ENCODE results near the gene PRMT1.

The PRMT1 gene

DNA sequence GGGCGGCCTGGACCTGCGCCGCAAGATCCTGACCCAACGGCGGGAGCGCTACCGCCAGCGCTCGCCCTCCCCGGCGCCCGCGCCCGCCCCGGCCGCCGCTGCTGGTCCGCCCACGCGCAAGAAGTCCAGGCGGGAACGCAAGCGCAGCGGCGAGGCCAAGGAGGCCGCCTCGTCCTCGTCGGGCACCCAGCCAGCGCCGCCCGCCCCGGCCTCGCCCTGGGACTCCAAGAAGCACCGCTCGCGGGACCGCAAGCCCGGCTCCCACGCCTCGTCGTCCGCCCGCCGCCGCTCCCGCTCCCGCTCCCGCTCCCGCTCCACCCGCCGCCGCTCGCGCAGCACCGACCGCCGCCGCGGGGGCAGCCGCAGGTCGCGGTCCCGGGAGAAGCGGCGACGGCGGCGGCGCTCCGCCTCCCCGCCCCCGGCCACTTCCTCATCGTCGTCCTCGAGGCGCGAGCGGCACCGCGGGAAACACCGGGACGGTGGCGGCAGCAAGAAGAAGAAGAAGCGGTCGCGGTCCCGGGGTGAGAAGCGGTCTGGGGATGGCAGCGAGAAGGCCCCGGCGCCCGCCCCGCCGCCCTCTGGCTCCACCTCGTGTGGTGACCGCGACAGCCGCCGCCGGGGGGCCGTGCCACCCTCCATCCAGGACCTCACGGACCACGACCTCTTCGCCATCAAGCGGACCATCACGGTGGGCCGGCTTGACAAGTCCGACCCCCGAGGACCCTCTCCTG lies 25.1 kb upstream of the PRMT1 start:
- DNase-seq (ENCODE audit: low spot score) = no peak

DNA sequence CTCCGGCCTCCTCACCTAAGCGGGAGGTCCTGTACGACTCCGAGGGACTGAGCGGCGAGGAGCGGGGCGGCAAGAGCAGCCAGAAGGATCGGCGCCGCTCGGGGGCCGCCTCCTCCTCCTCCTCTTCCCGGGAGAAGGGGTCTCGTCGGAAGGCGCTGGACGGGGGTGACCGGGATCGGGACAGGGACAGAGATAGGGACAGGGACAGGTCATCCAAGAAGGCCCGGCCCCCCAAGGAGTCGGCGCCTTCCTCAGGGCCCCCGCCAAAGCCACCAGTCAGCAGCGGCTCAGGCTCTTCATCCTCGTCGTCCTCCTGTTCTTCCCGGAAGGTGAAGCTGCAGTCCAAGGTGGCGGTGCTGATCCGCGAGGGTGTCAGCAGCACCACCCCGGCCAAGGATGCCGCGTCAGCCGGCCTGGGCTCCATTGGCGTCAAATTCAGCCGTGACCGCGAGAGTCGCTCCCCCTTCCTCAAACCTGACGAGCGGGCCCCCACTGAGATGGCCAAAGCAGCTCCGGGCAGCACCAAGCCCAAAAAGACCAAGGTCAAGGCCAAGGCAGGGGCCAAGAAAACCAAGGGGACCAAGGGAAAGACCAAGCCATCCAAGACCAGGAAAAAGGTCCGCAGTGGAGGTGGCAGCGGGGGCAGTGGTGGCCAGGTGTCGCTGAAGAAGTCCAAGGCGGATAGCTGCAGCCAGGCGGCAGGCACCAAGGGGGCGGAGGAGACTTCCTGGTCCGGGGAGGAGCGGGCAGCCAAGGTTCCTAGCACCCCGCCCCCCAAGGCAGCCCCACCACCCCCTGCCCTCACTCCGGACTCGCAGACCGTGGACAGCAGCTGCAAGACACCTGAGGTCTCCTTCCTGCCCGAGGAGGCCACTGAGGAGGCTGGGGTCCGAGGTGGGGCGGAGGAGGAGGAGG lies 24.3 kb upstream of the PRMT1 start:
- DNase-seq (ENCODE audit: low spot score) = no peak

DNA sequence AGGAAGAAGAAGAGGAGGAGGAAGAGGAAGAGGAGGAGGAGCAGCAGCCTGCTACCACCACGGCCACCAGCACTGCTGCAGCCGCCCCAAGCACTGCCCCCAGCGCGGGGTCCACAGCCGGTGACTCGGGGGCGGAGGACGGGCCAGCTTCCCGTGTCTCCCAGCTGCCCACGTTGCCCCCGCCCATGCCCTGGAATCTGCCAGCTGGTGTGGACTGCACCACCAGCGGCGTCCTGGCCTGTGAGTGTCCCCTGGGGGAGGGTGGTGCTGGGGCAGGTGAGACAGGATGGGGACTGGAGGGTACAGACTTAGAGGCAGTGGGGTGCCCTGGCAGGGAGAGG lies 23.6 kb upstream of the PRMT1 start:
- no peak for DNase-seq (ENCODE audit: low spot score)

DNA sequence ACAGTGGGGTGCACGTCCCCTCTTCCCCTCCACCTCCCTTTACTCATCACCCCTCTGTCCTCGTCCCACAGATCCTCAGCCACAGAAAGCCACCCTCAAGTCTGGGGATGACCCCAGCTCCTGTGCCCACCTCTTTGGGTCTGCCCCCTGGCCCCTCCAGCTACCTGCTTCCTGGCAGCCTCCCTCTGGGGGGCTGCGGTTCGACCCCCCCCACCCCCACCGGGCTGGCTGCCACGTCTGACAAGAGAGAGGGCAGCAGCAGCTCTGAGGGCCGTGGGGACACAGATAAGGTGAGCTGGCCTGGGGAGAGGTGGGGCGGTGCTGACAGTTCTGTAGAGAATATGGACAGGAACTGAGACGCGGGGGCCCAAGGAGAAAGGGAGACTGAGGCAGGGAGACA lies 22.5 kb upstream of the PRMT1 start:
- DNase-seq (ENCODE audit: low spot score) = no peak

DNA sequence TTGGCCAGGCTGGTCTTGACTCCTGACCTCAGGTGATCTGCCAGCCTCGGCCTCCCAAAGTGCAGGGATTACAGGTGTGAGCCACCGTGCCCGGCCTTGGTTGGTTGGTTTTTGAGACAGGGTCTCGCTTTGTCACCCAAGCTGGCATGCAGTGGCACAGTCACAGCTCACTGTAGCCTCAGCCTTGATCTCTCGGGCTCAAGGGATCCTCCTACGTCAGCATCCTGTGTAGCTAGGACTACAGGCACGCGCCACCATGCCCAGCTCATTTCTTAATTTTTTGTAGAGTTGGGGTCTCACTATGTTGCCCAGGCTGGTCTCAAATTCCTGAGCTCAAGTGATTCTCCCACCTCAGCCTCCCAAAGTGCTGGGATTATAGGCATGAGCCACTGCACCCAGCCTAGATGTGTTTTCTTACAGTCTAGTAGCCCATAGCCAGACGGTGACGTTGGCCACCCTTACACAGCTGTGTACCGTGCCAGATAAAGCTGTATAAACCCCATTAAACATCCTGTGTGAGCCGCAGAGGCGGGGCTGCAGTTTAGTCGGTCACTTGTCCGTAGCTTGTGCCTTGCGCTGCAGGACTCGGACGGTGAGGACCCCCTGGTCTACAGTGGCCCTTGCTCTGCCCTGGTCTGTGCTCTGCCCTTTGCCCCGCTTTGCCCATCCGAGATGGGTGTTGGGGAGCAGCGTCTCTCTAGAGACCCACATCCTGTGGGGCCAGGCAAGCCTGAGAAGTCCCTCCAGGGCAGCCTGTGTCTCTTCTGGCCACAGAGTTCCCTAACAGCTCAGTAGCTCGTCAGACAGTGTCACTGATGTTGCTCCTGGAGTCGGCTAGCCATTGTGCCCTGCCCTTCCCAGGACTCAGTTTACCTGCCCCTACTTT lies 21.3 kb upstream of the PRMT1 start:
- no peak for DNase-seq (ENCODE audit: low spot score)

DNA sequence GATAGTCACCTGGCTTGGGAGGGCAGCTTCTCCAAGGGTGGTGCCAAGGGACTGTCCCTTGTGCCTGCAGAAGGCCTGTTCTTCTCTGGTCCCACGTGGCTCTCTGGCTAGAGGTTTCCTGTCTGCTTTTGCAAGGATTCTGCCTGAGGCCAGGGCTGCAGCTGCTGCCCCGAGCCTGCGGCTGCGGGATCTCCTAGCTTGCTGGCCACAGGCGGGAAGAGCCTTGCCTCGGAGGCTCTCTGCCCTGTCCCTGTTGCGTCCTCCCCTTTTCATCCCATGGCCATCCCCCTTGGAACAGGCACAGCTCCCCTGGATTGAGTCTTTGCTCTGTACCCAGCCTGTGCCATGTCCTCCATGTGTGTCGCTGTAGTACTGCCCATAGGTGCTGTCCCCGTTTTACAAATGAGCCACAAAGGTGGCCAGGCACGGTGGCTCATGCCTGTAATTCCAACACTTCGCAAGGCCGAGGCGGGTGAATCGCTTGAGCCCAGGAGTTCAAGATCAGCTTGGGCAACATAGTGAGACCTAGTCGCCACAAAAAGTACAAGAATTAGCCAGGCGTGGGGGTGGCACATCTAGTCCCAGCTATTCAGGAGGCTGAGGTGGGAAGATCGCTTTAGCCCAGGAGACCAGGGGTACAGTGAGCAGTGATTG lies 20.5 kb upstream of the PRMT1 start:
- no peak for DNase-seq (ENCODE audit: low spot score)

DNA sequence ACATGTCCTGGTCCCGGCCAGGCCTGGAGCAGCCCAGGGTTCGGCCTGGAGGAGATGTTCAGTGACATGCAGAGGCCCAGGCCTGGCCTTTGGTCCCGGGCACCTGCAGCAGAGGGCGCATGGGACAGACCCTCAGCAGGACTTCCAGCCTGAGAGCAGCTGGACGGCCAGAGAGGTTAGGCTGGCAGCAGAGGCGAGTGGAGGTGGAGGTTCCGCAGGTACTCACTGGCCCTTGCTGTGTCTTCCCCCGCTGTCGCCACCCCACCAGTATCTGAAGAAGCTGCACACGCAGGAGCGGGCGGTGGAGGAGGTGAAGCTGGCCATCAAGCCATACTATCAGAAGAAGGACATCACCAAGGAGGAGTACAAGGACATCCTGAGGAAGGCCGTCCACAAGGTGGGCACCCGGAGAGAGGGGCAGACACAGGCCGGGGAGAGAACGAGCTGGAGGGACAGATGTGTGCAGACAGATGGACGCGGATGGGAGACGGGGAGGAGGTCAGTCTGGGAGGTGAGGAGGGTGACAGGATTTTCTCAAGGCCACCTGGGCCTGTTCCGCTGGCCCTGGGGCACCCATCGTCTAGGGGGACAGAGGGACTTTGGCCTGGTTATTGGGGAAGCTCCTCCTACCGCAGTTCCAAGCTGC lies 19.5 kb upstream of the PRMT1 start:
- DNase-seq (ENCODE audit: low spot score) = no peak

DNA sequence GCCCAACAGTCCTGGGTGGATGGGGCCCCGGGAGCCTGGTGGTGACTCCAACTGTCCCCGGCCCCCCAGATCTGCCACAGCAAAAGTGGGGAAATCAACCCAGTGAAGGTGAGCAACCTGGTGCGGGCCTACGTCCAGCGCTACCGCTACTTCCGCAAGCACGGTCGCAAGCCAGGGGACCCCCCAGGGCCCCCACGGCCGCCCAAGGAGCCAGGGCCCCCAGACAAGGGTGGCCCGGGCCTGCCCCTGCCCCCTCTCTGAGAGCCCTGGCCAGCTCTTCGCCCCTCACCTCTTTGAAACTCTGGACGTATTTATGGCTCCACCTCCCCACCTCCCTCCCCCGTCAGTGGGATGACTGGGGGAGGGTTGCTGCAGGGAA lies 18.9 kb upstream of the PRMT1 start:
- no peak for DNase-seq (ENCODE audit: low spot score)

DNA sequence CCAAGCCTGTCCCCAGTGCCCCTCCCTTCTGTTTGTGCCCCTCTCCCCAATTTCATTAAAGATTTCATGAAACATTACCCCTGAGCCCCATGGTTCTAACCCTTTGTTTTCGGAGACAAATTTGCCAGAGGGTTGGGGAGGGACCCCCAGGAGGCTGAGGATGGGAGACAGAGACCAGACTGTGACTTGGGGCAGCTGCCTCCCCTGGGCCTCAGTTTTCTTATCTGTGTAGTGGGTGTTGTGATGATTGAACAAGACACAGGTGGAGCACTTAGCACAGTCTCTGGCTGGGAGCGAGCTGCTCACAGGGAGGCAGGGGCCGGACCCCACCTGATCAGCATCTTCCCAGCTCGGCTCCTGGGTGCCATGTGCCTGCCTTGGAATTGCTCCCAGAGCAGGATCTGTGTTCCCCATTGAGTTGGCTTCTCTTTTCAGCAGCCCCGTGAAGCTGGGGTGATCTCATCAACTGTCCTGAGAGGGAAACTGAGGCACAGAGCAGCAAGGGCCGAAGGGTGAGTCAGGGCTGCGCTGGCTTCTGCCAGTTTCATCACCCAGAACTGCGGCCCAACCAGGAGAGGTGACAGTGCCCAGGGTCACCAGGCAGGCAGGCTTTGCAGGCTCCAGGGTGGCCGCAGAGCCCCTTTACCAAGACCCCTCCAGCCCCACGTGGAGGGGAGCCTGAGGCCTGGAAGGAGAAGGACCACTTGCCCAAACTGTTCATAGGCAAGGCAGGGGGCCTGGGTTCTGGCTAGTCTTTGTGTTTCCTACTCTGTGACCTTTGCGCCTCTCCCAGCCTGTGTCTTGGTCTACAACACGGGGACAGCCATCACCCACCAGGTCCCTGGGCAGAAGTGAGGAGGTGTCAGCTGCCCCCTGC lies 18.3 kb upstream of the PRMT1 start:
- DNase-seq (ENCODE audit: low spot score) = no peak

DNA sequence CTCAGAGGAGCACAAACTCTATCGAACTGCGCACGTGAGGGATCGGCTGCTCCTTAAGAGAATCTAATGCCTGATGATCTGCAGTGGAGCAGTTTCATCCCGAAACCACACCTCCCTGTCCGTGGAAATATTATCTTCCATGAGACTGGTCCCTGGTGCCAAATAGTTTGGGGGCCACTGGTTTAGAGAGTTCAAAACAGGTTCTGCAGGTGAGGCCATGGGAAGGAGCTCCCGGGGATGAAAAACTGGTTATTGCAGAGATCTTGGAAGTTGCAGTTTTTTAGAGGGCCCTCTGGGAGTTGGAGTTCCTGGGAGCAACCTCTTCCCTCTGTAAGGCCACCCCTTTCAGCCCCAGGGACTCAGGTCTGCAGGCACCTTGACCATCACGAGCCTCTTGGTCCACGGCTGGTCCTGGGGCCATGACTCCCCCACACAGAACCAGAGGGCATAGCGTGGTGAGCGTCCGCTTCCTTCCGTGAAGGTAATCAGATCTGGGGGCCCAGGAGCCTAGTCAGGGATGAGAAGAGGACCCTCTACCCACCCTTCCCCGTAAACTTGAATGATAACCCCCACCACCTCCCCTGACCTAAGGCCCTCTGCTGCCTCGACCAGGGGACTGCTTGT lies 16.6 kb upstream of the PRMT1 start:
- DNase-seq (ENCODE audit: low spot score) = no peak

DNA sequence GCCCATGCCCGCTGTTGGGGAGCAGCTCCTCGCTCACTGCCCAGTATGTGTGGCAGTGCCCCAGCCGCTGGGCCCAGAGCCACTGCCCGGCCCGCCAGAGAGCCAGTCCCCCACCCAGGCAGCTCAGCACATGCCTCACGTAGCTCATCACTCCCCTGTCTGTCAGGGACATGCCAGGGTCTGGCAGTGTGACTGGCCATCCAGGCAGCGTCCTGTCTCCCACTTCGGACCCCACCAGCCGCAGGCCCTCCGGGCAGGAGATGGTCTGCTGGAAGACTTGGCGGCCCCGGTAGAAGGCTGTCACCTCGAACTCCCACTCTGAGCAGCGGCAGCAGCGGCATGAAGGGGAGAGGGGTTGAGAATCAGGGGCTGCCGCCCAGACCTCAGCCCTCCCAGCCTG lies 15.1 kb upstream of the PRMT1 start:
- no peak for DNase-seq (ENCODE audit: low spot score)

DNA sequence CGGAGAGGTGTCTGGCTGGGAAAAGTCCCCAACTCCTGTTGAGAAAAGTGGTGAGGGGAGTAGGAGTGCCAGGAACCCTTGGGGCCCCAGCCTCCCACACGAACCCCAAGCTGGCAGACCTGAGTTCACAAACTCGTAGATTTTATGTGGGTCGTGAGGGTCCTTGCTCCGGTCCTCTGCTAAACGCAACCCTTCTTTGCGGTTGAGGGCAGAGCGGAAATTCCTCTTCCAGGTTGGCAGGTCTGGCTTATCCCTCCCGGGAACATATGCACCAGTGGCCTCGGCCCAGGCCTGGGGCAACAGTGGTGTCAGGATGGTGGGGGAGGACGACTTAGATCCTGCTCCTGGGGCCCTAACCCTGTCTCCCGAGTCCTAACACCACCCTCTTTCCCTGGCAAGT lies 13.8 kb upstream of the PRMT1 start:
- DNase-seq (ENCODE audit: low spot score) = no peak

DNA sequence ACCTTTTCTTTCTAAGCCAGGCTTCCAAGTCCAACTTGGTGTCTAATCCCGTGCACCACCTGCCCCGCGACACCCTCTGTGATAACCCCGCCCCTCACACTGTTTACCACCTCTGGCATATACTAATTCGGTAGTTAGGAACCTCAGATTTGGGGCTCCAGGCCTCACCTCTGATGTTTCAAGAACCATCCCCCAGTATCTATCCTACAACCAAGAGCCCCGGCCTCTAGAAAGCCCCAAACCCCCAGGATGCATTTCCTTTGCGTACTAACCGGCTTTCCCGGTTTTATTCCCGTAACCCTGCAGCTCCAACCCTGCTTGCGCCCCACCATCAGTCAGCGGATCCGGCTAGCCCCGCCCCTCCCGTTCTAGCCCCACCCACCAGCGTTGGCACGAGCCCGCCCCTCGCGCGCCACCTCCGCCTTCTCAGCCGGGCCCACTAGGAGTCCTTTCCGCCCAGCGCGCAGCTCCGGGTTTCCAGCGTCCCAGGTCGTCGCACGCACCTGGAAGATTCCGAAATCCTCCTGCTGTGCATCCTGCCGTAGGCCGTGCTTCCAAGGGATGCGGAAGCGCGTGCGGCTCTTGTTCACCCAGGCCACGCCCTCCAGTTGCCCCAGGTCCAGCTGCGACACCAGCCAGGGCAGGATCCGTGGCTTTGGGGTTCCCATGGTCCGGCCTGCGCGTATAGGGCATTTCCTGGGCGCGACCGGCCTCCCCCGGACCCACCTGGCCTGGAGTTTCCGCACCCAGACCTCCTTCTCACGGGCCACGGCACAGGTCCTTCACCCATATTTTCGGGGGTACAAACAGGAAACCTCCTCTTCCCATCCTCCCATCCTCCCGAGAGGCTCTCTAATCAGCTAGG lies 12.7 kb upstream of the PRMT1 start:
- peak; percentile 95 for DNase-seq (ENCODE audit: low spot score)

DNA sequence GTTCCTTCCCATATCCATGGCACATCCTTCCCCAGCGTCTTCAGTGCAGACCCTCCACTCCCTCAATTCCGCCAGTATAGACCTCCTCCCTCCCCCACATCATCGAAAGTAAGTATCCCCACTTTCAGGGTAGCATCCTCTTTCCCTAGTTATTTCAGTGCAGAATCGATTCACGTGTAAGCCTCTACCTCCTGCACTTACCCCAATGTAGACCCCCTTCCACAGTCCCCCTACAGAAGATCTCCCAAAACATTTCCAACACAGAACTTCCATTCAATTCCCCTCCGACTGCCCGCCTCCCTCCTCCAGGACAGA lies 12.1 kb upstream of the PRMT1 start:
- no peak for DNase-seq (ENCODE audit: low spot score)

DNA sequence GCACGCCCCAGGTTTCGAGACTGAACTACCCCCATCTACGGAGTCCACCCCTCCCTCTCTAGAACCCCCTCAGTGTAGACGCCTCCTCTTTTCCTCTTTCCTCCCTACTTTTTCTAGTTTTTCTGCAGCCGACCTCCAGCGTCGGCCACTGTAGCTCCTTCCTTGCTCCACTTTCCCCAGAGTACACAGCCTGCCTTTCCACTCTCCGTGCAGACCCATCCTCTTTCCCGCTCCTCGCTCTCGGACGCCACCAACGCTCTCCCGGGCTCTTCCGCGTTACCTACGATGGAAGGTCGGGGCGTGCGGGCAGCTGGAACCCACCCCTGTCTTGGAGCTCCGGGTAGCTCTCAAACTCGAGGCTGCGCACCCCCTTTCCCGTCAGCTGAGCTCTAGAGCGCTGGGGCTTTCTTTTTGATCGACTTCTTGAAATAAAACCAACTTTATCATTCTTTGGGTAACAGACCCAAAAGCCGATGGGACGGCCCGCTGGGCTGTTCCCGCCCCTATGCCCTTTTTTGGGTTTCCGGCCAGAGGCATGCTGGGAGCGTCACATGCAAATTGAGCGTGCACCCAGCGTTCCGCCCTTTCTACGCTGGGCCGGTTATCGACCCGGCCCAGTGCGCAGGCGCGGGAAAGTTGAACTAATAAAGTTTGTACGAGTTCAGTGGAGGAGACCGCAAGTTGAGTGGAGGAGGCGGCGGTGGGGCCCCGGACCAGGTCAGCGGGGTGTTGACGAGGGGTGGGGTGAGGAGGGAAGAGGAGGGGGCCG lies 11.5 kb upstream of the PRMT1 start, which contains the start of the genes BCL2L12 and IRF3:
Gene BCL2L12, plus strand, starts transcription at position 583 of the 769 bp plus-strand sequence. CDS start 760 bp downstream, outside the sequence.
Gene IRF3, minus strand, starts transcription at position 507 of the 769 bp plus-strand sequence. CDS start 1,019 bp downstream, outside the sequence.
- peak; percentile 97 for DNase-seq (ENCODE audit: low spot score)

DNA sequence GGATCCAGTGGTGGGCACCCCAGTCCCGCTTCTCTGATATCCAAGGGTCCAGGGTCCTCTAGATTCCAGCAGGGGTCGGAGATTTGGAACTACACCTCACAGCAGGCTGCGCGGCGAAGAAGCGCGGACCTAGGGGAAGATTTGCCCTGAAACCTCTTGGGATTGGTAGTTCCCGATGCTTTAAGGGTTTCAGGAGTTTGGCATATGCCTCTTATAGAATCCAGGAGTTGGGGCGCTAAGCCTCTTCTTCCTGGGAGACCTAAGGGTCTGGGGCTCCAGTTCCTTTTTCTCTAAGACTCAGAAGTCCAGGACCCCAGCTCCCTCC lies 11.0 kb upstream of the PRMT1 start:
- DNase-seq (ENCODE audit: low spot score) = no peak

DNA sequence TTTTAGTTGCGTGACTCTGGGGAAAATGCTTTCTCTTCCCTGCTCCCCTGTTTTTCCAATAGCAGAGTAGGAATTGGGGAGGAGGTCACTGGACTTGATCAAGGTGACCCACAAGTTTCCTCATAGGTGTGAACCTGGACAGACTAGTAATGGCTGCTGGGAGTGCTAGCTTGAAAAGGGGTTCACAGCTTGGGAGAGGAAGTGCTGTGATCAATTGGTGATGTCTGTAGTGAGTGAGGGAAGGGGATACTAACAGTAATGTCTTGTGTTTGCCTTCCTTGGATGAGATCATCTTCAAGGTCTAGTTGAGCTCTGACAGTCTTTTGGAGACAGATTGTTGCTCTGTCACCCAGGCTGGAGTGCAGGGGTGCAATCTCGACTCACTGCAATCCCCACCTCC lies 9.6 kb upstream of the PRMT1 start:
- peak; percentile 41 for DNase-seq (ENCODE audit: low spot score)

DNA sequence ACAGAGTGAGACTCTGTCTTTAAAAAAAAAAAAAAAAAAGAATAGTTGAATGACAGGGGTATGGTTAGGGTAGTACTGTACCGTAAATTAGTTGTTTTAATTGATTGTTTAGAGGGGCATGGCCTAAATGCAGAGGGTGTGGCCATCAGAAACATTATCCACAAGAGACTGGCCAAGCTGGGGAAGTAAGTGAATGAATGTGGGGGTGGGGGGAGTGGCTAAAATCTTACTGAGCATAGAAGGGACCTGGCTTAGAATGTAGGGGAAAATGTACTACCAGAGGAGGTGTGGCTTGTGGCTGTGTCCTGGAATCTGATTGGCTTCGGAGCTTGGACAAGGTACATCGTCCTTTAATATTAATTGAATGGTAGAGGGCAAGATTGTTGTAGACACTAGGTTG lies 7.6 kb upstream of the PRMT1 start:
- DNase-seq (ENCODE audit: low spot score) = no peak

Data from kidney tubule cell (primary cell).